Measurements from ENCODE around the gene IFIH1.

Gene IFIH1

DNA sequence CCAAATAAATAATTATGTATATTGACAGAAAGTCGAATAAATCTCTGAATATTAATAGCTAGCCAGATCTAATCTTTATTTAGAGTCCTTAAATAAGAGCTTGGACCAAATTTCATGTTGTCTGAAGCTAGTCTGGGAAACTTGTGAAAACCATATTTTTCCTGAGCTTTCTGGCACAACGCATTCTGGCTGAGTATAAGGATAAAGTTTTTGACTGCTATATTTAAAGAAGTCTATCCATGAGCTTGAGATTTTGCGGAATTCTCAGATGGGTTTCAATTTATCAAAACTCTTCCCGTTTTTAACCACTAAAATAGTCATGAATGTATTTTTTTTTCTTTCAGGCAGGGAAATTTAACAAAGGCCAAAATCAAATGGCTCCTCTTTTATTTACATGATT lies 99.1 kb downstream of the IFIH1 start:
- no peak for DNase-seq (ENCODE audit: low read depth in 1 of 2, low spot score in 1 of 2)

GRCh38 chr2:162217598-162217997 lies 100.9 kb downstream of the IFIH1 start:
- no peak for DNase-seq (ENCODE audit: low read depth in 1 of 2, low spot score in 1 of 2)

All from stimulated activated CD4-positive, alpha-beta T cell treated with anti-CD3 and anti-CD28 coated beads, Interleukin-15, amount 100 ng/mL, for 1 hour (primary cell).